ENCODE data around the gene PHF2.

PHF2 gene

DNA sequence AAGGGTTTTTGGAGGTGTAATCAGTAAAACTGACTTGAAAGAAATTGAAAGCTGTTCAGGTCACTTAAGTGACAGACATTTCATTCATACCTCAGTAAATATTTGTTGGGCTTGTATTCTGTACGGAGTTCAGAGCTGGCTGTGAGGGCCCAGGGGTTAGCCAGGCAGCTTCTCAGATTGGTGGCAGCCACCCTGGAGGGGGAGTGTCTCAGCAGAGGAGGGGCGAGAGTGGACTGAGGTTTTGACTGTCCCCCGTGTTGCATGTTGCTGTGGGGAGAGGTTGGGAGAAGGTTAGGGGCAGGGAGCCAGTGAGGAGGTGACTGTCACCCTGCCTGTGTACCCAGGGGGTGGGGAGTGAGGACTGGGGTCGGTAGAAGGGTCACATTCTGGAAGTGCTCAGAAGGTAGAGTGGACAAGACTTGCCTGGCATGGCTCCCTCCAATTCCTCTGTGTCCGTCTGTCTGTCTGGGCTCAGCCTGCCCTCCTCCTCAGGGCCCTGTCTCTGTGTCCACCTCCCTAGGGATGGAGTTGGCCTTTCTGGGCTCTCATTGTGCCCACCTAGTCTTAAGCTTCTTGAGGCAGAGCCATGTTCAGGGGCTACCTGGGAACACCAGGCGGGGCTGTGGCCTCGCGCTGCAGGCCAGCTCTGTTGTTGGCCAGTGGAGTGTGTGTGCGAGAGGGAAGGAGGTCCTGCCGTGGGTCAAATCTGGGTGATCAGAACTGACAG lies 4.4 kb downstream of the PHF2 start:
- H3K9me3 Mint-ChIP-seq = peaks cover 9% of the 10 kb centered on the region
- H3K4me1 Mint-ChIP-seq = peaks cover 52% of the 10 kb centered on the region
- no peaks in the 10 kb centered on the region for H3K27me3 Mint-ChIP-seq (ENCODE audit: low read depth)
- peak overlapping the region in 2 of 3 experiments; percentile 17 to 28 for H3K27ac Mint-ChIP-seq
- H3K36me3 Mint-ChIP-seq (ENCODE audit: low read depth) = peaks cover 25% of the 10 kb centered on the region
- H3K4me3 Mint-ChIP-seq = peak overlapping the region in 2 of 3 experiments; percentile 92 to 93
- TF ChIP-seq, protein P1, sequence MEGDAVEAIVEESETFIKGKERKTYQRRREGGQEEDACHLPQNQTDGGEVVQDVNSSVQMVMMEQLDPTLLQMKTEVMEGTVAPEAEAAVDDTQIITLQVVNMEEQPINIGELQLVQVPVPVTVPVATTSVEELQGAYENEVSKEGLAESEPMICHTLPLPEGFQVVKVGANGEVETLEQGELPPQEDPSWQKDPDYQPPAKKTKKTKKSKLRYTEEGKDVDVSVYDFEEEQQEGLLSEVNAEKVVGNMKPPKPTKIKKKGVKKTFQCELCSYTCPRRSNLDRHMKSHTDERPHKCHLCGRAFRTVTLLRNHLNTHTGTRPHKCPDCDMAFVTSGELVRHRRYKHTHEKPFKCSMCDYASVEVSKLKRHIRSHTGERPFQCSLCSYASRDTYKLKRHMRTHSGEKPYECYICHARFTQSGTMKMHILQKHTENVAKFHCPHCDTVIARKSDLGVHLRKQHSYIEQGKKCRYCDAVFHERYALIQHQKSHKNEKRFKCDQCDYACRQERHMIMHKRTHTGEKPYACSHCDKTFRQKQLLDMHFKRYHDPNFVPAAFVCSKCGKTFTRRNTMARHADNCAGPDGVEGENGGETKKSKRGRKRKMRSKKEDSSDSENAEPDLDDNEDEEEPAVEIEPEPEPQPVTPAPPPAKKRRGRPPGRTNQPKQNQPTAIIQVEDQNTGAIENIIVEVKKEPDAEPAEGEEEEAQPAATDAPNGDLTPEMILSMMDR (IDR thresholded peaks at IDR 0.05; ENCODE audit: unreplicated experiment in 3 of 3) = no peak

DNA sequence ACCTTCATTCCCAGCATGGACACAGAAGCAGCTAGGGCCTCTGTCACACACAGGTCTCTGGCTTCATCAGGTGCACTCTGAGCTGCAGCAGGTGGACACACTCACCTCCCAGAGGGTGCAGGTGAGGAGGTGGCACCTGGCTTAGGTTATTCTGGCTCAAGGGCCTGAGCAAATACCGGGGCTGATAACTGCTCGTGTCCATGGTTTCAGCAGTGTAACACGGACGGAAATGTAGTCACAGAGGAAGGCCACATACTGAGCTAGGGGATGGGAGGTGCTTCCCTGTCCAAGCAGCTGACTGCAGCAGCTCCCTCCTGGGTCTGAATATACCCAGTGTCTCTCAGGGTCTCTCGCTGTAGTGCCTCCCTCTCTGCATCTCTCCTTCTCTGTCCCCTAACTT lies 5.7 kb downstream of the PHF2 start:
- peaks cover 9% of the 10 kb centered on the region for H3K9me3 Mint-ChIP-seq
- H3K27me3 Mint-ChIP-seq (ENCODE audit: low read depth) = no peaks in the 10 kb centered on the region
- peaks cover 25% of the 10 kb centered on the region for H3K36me3 Mint-ChIP-seq (ENCODE audit: low read depth)

DNA sequence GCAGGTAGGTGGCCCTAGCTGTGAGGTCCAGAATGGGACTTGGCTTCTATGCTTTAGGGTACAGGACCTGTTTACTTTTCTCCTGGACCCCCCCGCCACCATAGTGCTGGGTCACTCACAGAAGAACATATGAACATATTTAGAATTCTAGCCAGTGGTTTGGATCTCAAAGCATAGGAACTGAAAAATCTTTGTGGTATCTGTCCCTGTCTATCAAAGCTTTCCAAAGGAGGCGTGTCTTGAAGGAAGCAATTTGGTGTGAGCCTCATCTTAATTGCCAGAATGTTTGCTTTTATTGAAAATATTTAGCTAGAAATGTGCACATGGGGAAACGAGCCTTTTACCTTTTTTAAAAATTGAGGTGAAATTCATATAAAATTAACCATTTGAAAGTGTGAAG lies 6.2 kb downstream of the PHF2 start:
- Mint-ChIP-seq H3K36me3 (ENCODE audit: low read depth) (peaks cover 25% of the 10 kb centered on the region), H3K4me3 (no peak overlapping the region), H3K27ac (peak overlapping the region in 1 of 3 experiments; percentile 30), H3K4me1 (peaks cover 50% of the 10 kb centered on the region), H3K9me3 (peaks cover 9% of the 10 kb centered on the region), H3K27me3 (ENCODE audit: low read depth) (no peaks in the 10 kb centered on the region)
- TF ChIP-seq, protein P1 (IDR thresholded peaks at IDR 0.05; ENCODE audit: unreplicated experiment in 3 of 3) = no peak

More for the DNA sequence above, 5.7 kb downstream of the PHF2 start:
- TF ChIP-seq, protein P1 (IDR thresholded peaks at IDR 0.05; ENCODE audit: unreplicated experiment in 3 of 3) = no peak
- Mint-ChIP-seq H3K27ac (no peak overlapping the region), H3K4me1 (peaks cover 52% of the 10 kb centered on the region), H3K4me3 (no peak overlapping the region)

DNA sequence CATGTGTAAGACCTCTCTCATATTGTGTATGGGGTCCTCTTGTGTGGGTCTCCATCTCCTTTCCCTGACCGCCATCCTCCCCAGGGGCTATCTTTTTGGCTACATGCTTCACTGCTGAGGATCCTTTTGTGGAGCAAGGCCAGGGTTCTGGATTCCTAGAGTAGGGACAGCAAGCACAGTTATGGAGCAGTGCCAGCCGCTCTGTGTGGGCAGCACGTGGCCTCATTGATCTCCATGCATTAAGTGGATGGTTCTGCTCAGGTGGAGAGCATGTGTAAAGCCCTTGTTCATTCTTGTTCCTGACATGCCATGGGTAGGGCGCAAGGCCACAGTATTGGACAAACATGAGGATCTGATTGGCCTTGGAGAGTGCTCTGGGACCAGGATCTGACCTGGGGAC lies 8.9 kb downstream of the PHF2 start:
- TF ChIP-seq, protein P1 (IDR thresholded peaks at IDR 0.05; ENCODE audit: unreplicated experiment in 3 of 3) = no peak
- peaks cover 9% of the 10 kb centered on the region for H3K9me3 Mint-ChIP-seq

DNA sequence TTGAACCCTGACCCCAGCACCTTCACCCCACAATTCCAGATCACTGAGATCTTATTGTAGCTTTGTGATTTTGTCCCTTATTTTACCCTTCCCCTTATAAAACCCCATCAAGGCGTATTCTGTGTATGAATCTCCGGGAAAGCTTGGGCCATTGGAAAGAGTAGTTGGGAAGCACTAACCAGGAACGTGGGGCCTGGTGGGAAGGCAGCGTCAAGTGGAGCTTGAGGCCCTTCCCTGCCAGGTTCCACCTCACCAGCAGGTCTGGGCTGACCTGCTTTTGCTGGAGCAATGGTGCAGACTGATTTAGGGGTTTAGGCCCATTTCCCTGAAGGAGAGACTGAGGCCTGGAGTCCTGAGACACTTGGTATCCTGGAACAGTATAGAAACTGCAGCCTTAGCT lies 9.3 kb downstream of the PHF2 start:
- peaks cover 25% of the 10 kb centered on the region for H3K36me3 Mint-ChIP-seq (ENCODE audit: low read depth)
- H3K4me1 Mint-ChIP-seq = peaks cover 39% of the 10 kb centered on the region
- H3K27ac Mint-ChIP-seq = no peak overlapping the region
- TF ChIP-seq, protein P1 (IDR thresholded peaks at IDR 0.05; ENCODE audit: unreplicated experiment in 3 of 3) = no peak
- H3K9me3 Mint-ChIP-seq = peaks cover 9% of the 10 kb centered on the region
- H3K4me3 Mint-ChIP-seq = no peak overlapping the region
- no peaks in the 10 kb centered on the region for H3K27me3 Mint-ChIP-seq (ENCODE audit: low read depth)

More for the DNA sequence above, 8.9 kb downstream of the PHF2 start:
- H3K36me3 Mint-ChIP-seq (ENCODE audit: low read depth) = peaks cover 25% of the 10 kb centered on the region
- no peak overlapping the region for H3K4me3 Mint-ChIP-seq
- no peaks in the 10 kb centered on the region for H3K27me3 Mint-ChIP-seq (ENCODE audit: low read depth)
- no peak overlapping the region for H3K27ac Mint-ChIP-seq
- peaks cover 39% of the 10 kb centered on the region for H3K4me1 Mint-ChIP-seq
